ELR (cell line): Measurements from ENCODE around the gene A1CF.
"Not testable (repeated sequence)": the region's sequence is repeated elsewhere in the genome, so short reads cannot be mapped to it uniquely, and the experiment has no call there.

Experiments used
- DNase-seq: peaks from one replicate; pipeline ENCODE4 v3.0.0-alpha.2; 2015; ENCODE audit warnings: low read depth

The A1CF gene

GRCh38 chr10:50885097-50885859 is at the start of gene A1CF:
Gene A1CF (minus strand): TSS chr10:50885627. CDS start chr10:50859940, 25,687 bp downstream.
- no peak for DNase-seq

DNA sequence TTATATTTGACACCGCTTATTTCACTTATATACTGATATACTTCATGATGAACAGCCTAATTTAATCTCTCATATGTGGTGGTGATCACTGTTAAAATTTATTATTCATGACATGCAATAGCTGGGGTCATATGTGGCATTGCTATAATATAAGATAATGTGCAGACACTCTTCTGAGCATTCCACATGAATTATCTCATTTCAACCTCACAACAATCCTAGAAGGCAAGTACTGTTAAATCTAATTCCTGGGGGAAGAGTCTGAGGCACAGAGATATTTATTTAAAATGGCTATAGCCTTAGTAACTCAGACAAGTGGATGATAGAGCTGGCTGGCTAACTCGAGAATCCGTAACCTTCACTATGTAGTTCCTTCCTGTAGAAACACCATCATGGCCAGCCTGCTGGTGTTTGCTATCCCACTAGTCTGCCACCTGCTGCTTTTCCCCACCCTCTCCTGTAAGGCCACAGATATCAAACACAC is 46.6 kb upstream of the A1CF start:
- no peak for DNase-seq

GRCh38 chr10:50929670-50930069 is 44.2 kb upstream of the A1CF start:
- DNase-seq = peak; percentile 28

DNA sequence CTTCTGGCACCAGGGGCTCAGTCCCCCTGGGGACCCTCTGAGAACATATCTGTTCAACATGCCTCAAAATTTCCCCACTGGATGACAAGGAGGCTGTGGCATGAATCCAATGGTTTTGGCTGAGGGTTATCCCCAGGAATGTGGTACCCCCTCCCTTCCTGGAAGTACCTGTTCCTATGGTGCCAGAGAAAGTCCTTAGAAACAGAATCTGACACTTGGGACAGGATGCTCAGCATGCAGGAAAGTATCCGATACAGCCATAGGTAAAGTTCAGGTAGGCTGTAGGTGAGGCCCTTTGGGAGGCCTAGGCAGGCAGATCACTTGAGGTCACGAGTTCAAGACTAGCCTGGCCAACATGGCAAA is 42.7 kb upstream of the A1CF start:
- DNase-seq = no peak

GRCh38 chr10:50927522-50928189 is 42.2 kb upstream of the A1CF start:
- DNase-seq = no peak

DNA sequence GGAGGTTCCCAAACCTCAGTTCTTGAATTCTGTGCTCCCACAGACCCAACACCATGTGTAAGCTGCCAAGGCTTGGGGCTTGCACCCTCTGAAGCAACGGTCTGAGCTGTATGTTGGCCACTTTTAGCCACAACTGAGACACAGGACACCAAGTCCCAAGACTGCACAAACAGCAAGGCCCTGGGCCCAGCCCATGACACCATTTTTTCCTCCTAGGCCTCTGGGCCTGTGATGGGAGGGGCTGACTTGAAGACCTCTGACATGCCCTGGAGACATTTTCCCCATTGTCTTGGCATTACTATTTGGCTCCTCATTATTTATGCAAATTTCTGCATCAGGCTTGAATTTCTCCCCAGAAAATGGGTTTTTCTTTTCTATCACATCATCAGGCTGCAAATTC is 38.0 kb upstream of the A1CF start:
- DNase-seq = not testable (repeated sequence)

DNA sequence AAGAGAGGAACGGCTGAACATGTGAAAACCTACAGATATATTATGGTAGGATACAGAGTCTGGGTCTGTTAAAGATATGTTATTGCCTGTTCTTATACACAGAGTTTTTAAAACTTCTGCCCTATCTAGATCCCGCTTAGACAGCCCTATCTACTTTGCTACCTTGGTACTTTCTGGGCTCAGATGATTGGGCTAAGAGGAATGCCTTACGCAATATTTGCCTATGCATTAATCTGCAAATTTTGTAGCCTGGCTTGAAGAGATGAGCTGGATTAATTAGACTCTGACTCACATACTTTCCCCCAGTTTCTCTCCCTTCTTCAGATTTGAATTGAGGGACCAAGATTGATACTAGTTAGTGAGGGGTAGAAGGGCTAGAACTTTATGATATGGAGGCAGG is 33.6 kb upstream of the A1CF start:
- peak; percentile 2 for DNase-seq

- DNase-seq = no peak
Observed at GRCh38 chr10:50918529-50918928, 33.1 kb upstream of the A1CF start.

- DNase-seq = peak; percentile 41
Observed at GRCh38 chr10:50917486-50917885, 32.1 kb upstream of the A1CF start.

DNA sequence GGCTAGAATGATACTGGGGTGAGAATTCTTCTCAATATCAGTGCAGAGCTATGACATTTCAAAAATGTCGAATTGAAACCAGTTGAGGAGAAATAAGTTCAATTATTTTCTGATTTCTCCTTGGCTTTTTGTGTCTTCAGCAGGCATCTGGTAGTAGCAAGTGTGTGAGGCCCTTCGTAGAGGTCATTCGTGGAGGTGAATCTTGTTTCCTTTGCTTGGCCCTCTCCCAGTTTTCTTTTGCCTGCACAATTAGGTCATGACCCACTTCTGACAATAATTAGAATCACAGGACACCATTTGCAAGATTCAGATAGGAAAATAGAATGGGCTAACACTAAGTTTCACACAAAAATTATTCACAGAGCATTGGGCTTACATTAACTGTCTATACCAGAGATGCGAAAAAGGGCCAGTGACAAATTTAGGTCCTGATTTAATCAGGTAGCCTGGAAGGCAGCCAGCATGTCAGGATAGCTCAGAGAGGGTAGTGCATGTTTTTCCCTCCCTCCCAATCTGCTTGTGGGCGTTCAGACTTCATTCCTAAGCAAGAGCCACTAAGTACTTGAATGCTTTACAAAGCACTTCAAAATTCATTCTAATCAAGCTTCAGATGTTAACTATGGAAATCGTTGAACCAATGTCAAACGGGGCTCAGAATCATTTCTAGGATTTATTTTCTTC is 24.0 kb upstream of the A1CF start:
- no peak for DNase-seq

DNA sequence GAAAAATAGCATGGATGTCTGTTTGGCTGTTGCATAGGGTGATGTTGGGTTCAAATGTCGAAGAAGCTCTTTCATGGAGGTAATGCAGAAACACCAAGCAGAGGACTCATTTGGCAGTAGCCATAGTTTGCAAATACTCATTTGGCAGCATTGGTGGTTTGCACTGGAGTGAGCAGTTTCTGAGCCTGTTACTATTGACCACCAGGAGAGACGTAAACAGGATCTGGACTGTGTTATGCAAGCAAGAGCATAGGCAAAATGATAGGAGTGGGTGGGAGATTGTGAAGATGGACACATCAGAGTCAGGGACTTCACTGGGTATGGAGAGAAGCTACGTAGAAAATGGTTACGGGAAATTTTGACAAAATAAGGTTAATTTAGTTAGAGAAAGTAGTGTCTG is 22.9 kb upstream of the A1CF start:
- no peak for DNase-seq

DNA sequence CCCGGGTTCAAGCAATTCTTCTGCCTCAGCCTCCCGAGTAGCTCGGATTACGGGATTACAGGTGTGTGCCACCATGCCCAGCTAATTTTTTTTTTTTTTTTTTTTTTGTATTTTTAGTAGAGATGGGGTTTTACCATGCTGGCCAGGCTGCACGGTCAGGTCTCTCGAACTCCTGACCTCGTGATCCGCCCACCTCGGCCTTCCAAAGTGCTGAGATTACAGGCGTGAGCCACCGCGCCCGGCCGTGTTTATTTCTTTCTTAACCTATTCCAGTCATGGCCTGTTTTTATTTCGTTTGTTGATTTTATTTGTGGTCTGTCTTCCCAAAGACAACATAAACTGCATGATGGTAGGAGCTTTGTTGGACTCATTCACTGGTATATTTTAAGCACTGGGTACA is 20.4 kb upstream of the A1CF start:
- not testable (repeated sequence) for DNase-seq

DNA sequence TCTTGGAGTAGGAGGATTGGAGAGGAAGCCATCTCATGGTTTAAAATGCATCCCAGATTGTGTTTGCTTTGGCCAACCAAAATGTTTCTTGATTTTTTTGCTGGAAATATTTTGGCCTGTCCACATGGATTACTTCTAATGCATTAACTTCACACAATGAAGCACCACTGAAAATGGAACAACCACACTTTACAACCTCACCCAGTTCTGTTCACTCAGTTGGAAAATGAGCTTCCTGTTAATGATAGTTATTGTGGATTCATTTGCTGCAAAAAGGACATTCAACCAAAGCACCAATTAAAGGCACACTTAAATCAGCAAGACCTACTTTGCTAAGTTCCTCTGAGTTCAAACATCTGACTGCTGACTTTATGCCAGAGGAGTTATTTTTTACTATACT is 11.3 kb upstream of the A1CF start:
- DNase-seq = no peak

GRCh38 chr10:50894312-50894711 is 8.9 kb upstream of the A1CF start:
- no peak for DNase-seq

DNA sequence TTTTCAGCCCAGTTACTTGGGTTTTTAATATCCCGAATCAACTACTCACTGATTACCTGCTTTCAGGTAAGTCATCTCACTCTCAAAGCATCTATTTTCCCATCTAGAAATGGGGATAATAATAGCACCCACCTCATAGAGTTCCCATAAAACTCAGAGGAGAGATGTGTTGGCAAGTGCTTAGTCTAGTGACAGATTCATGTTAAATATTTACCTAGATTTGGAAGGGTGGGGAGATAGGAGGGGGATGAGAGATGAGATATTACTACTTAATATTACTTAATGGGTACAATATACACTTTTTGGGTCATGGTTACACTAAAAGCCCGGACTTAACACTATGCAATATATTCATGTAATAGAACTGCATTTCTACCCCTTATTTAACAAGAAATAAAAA is 7.0 kb upstream of the A1CF start:
- DNase-seq = no peak

DNA sequence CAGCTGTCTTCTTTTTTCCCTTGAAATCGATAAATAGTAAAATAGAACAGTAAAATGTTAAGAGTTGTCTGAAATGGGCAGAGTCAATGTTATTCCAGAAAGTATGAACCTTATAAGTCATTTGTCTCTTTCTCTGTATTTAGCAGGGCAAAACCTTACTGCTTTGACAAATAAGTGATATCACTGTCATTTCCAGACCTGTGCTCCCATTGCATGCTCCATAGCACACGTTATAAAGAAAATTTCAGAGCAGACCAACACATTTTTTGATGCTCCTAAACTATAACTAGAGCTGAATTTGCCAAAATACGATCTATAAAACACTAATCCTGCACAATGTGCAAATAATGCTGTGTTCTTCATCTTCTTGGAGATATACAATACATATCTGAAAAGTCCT is 1.1 kb downstream of the A1CF start:
- DNase-seq = no peak

DNA sequence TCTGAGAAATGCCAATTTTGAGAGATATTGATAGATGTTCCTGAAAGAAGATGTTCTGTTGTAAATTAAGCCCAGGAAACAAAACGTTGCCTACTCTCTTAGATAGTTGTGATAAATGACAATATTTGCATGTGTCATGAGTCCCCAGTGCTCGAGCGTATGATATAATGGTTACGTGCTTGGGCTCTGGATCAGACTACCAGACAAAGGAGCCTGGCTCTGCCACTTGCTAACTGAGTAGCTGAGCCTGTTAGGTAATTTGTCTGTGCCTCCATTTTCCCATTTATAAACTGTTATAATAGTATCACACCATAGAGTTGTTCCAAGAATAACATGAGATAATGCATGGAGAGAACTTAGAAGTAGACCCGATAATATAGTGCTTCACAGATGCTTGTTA is 1.8 kb downstream of the A1CF start:
- no peak for DNase-seq

DNA sequence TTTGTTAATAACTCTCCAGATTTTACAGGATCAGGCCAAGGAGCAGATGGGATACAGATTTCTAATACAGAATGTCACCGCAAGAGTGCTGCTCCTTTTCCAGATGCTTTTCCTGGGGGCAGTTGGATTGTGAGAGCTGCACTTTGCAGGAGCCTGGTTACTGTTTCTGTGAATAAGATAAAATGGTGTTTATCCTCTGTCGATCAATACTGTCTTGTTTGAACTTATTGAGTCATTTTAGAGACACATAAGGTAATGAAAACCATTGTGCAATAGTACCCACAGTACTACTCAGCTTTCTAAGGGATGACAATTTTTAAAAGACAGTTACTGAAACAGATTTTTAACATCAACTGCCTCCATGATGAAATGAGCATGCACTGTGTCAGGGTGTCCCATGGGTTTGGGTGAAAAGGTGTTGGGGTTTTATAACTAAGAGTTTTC is 2.9 kb downstream of the A1CF start:
- DNase-seq = no peak

- not testable (repeated sequence) for DNase-seq
Observed at GRCh38 chr10:50881046-50881445, 4.4 kb downstream of the A1CF start.

GRCh38 chr10:50876429-50876828 is 9.0 kb downstream of the A1CF start:
- DNase-seq = no peak

DNA sequence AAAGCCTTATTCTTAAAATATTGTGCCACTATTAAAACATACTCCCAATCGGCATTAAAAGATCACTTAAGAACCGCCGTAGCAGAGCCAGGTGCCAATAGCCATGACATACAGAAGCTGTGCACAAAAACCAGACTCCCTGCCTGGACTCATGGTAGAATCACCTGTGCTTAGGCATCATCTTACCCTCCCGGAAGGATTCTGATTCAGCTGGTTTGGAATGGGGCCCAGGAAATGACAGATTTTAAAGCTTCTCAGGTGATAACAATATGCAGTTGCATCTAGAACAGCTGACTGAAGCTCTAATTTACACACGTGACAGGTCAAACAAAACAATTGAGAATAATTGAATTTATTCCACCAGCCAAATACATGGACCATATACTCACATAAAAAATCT is 10.7 kb downstream of the A1CF start:
- DNase-seq = no peak

DNA sequence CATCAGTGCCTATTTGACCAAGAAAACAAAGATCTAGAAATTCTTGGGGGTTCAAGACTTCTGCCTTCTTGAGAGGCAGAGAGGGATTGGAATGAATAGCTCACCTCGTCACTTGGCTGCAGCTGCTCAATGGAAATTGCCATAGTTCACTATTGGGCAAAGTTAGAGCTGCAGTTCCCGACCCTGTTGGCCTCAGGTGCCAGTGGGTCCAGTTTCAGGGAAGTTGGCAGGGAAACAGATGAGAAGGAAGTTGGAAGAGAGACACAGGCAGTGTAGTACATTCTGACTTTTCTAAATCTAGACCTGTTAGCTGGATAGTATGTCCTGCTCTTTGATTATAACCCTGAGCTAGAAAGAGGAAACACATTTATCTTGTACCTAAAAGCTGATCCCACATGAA is 19.1 kb downstream of the A1CF start:
- no peak for DNase-seq

GRCh38 chr10:50862719-50863118 is 22.7 kb downstream of the A1CF start:
- no peak for DNase-seq
